ENCODE data around the gene CAMTA1.

- TF ChIP-seq CTCF (IDR thresholded peaks at IDR 0.05; ENCODE audit: insufficient read depth, low read depth, low read length) (no peak), EZH2 (IDR thresholded peaks at IDR 0.05; ENCODE audit: insufficient read depth, low read length) (no peak)
These were observed 959.6 kb downstream of the CAMTA1 start for GRCh38 chr1:7744882-7745281.

All from astrocyte (in vitro differentiated cells and primary cell).